Measurements from ENCODE around the gene C1QTNF1.
"Not testable (repeated sequence)": the region's sequence is repeated elsewhere in the genome, so short reads cannot be mapped to it uniquely, and the experiment has no call there.

The C1QTNF1 gene

DNA sequence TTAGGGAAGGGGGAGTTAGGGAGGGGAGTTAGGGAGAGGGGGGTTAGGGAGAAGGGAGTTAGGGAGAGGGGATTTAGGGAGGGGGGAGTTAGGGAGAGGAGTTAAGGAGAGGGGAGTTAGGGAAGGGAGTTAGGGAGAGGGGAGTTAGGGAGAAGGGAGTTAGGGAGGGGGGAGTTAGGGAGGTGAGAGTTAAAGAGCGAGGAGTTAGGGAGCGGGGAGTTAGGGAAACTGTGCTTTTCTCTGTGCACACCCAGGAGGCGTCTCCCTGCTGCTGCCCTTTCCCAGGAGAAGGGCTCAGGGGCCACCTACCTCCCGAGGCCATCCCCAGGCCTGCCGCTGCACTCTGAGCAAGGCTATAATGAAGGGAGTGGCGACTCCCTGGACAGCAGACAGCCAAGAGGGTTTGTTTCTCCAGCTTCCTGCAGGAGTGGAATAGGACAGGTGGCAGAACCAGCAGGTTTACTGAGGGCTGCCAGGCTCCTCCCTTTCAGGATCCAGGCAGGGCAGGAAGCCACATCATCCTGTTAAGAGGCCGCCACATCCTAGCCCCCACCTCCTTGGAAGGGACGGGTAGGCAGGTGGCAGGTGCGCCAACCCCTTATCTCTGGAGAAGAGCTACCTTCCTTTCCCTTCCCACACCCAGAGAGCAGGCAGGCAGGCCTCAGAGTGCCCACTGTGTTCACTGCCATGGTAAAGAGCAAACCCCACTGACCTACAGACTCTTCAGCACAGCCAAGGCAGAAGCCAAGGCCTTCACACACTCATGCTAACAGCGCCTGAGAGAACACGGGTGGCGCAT lies 18.7 kb upstream of the C1QTNF1 start:
- DNase-seq: peak in 1 of 14 donors; percentile 89

GRCh38 chr17:79006046-79006445 lies 17.9 kb upstream of the C1QTNF1 start:
- DNase-seq: no peak

GRCh38 chr17:79006794-79007503 lies 17.0 kb upstream of the C1QTNF1 start:
- DNase-seq: no peak

- no peak for DNase-seq
Observed at GRCh38 chr17:79007504-79008381, 16.2 kb upstream of the C1QTNF1 start.

- no peak for DNase-seq
Observed at GRCh38 chr17:79008666-79009387, 15.1 kb upstream of the C1QTNF1 start.

DNA sequence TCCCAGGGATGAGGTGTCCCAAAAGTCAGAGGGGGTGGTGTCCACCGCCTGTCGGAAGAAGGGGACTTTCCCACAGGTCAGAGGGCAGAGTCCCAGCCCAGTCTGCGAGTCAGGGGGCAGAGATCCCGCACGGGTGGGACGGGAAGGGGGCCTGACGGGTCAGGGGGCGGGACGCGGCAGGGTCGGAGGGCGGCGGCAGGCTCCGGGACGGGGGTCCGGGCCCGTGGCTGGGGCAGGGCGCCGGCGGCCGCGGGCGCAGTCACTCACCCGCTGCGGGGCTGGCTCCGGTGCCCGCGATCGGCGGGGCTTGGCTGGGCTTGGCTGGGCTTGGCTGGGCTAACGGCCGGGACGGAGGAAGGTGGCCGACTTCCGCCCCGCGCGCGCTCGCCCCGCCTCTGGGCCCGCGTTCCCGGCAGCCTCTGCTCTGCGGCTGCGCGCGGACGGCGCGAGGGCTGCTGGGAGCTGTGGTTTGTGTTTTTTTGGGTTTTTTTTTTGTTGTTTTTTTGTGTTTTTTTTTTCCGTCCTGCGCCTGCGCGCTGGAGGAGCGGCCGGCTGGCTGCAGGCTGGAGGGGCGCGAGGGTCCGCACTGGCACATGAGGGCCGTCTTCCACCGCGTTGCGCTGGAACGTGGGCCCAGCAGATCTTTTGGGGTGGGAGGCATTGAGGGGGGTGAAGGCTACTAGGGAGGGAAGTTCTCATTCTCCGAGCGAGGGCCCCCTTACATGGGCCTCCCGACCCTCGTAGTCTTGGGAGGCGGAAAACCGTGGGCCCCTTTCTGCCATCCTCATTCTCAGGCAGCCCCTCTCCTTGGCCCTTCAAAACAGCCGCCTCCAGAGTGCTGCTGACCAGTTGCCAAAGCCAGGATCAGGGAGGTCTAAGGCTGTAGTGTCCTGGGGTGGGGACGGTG lies 14.3 kb upstream of the C1QTNF1 start, which contains the start of gene CANT1:
TSS of gene CANT1 (minus strand) at position 368 of the 907 bp plus-strand sequence. CDS start 12,142 bp downstream, outside the sequence.
- DNase-seq: peak in 13 of 14 donors; percentile 31 to 89 (median 73)

- no peak for DNase-seq
Observed at GRCh38 chr17:79010304-79010646, 13.7 kb upstream of the C1QTNF1 start.

- DNase-seq: no peak
Observed at GRCh38 chr17:79011451-79012147, 12.4 kb upstream of the C1QTNF1 start.

- no peak for DNase-seq
Observed at GRCh38 chr17:79012563-79013134, 11.3 kb upstream of the C1QTNF1 start.

GRCh38 chr17:79014158-79014758 lies 9.7 kb upstream of the C1QTNF1 start:
- DNase-seq: no peak

DNA sequence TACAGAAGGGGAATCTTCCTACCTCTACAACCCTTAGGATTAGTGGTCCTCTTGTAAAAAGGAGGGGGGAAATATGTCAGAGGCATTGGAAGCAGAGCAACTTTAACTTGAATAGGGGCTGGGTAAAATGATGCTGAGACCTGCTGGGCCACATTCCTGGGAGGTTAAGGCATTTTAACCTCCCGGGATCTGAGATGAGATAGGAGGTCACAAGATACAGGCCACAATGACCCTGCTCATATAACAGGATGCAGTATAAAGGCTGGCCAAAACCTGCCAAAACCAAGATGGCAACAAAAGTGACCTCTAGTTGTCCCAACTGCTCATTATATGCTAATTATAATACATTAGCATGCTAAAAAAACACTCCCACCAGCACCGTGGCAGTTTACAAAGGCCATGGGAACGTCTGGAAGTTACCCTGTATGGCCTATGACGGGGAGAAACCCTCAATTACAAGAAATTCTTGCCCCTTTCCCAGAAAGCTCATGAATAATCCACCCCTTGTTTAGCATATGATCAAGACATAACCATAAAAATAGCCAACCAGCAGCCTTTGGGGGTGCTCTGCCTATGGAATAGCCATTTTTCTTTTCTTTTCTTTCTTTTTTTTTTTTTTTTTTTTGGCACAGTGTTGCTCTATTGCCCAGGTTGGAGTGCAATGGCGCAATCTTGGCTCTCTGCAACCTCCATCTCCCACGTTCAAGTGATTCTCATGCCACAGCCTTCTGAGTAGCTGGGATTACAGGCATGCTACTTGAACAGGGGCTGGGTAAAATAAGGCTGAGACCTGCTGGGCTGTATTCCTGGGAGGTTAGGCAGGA lies 6.2 kb upstream of the C1QTNF1 start:
- no peak for DNase-seq

DNA sequence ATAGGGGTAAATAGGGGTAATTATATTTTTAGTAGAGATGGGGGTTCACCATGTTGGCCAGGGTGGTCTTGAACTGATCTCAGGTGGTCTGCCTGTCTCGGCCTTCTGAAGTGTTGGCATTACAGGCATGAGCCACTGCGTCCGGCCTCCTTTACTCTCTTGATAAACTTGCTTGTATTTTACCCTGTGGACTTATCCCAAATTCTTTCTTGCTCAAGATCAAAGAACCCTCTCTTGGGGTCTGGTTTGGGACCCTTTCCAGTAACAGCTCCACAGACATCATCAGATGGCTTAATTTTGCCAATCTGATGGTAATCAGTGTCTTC lies 5.6 kb upstream of the C1QTNF1 start:
- DNase-seq: no peak

DNA sequence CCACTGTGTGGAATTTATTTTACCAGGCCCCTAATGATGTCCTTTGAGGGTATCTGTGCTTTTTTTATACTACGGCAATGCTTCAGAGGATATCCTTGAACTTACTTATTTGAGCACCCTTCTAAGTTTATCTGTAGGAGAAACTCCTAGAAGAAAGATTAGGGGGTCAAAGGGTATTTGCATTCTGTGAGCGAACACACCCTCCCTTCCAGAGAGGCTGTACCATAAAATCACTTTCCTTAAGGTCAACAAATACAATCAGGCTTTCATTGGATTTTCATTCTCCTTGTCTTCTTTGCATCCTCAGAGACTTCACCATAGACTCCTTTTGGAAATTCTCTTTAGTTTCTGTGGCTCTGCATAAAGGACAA lies 4.7 kb upstream of the C1QTNF1 start:
- no peak for DNase-seq

GRCh38 chr17:79019632-79020584 lies 4.1 kb upstream of the C1QTNF1 start:
- peak in 1 of 14 donors; percentile 29 for DNase-seq

- no peak for DNase-seq
Observed at GRCh38 chr17:79020631-79021301, 3.2 kb upstream of the C1QTNF1 start.

DNA sequence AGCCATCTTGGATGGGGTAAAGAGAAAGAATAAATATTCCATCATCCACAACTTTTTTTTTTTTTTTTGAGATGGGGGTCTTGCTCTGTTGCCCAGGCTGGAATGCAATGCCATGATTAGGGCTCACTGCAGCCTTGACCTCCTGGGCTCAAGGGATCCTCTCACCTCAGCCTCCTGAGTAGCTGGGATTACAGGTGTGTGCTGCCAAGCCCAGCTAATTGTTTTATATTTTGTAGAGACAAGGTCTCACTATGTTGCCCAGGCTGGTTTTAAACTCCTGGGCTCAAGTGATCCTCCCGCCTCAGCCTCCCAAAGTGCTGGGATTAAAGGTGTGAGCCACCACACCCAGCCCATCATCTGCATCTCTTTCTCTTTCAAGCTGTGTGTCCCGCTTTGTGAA lies 2.0 kb upstream of the C1QTNF1 start:
- not testable (repeated sequence) for DNase-seq

GRCh38 chr17:79022507-79022991 lies 1.4 kb upstream of the C1QTNF1 start:
- DNase-seq: no peak

Measured in C1 segment of cervical spinal cord (tissue), 14 donors.